GM20000 (cell line): ENCODE measurements around the gene RIPK4.

ENCODE experiments used
- DNase-seq: peaks from one replicate; pipeline ENCODE4 v3.0.0; 2012; ENCODE audit warnings: low spot score
- TF ChIP-seq, protein P1 (sequence below): IDR thresholded peaks from 2 replicates; pipeline ENCODE4 v1.5.1; 2012; ENCODE audit warnings: mild to moderate bottlenecking, control low read depth; ENCODE audit errors: extremely low read depth, missing control alignments

The RIPK4 gene

DNA sequence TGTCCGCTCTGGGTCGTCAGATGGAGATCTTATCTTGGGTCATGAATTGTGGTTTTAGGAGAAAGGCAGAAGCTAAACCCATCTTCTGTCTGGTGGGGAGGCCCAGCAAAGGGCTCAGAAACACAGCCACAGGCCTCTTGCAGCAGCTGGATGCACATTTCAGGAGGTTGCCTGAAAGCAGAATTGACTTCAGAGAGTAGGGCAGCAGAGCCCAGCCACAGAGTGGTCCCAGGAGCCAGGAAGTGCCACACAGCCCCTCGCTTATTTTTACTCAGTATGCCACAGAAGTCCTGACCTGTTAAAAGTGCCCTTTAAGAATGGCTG lies 8.3 kb upstream of the RIPK4 start:
- no peak for DNase-seq
- TF ChIP-seq, protein P1, sequence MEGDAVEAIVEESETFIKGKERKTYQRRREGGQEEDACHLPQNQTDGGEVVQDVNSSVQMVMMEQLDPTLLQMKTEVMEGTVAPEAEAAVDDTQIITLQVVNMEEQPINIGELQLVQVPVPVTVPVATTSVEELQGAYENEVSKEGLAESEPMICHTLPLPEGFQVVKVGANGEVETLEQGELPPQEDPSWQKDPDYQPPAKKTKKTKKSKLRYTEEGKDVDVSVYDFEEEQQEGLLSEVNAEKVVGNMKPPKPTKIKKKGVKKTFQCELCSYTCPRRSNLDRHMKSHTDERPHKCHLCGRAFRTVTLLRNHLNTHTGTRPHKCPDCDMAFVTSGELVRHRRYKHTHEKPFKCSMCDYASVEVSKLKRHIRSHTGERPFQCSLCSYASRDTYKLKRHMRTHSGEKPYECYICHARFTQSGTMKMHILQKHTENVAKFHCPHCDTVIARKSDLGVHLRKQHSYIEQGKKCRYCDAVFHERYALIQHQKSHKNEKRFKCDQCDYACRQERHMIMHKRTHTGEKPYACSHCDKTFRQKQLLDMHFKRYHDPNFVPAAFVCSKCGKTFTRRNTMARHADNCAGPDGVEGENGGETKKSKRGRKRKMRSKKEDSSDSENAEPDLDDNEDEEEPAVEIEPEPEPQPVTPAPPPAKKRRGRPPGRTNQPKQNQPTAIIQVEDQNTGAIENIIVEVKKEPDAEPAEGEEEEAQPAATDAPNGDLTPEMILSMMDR: no peak

DNA sequence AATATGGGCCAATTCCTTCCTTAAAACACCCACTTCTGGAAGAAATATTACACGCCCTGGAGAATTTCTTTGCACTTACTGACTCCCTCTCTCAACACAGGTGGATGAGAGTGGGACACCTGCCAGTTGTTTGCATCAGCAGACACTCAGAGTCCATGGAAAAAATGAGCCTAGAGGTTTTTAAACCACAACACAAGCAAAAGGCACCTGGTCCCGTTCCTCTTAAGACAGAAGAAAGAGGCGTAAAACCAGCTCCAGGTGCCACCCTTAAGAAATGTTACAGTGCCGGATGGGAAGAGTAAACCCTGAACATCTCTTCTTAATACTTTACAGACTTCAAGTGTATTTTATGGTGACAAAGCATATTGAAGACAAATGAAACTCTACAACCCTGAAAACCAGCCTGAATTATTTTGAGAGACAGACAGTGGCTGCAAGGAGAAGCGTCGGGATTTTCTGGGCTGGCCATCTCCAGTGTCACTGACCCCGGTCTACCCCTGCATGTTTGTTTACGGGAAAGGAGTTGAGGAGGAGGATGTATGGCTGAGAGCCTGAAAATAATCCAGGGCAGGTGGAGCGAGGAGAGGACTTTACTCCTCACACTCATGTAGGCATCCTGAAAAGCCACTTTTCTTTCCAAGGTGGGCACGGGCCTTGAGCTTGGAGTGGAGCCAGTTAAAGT lies 7.8 kb upstream of the RIPK4 start:
- TF ChIP-seq, protein P1: no peak
- DNase-seq: no peak

DNA sequence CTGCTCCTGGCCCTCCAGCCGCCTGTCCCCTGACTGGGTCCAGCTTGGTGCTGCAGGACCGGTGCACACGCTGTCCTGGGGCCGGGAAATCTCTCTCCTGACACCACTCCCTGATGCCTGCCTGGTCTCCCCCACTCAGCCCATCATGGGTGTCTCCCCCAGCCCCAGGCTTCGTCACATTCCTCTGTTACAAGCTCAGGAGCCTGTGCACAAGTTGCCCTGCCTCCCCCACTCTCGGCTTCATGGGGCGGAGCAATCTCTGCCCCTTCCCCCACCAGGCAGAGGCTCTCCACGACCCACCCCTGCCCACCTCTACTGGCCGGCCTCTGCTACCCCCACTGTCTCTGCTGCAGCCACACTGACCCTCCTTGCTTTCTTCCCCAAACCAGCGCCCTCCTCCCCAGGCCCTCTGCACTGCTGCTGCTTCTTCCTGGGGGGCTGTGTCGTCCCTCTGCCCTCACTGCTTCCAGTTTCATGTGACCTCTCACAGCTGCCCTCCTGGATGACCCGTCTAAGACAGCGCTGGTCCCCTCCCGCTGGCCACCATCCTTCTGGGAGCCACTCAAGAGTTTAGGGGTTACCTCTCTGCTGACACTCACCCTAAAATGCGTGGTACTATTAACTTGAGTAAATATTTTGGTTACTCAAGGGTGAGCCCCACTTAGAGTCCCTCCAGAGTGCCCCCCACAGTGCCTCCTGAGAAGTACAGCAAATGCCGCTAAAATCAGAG lies 5.7 kb upstream of the RIPK4 start:
- TF ChIP-seq, protein P1: no peak
- DNase-seq: no peak

DNA sequence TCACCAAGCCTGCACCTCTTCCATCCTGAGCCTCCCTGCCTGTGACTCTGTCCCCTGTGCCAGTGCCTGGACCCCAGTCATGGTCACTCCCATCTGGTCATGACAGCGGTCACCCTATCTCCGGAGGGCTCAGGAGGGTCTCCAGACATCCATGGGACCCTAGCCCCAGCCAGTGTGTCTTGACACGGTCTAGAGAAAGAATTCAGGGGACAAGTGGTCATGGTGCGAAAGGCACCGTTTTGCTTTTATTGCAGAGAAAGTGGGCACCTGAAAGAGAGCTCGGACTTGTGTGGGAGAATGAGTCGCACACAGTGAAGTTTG lies 4.7 kb upstream of the RIPK4 start:
- no peak for DNase-seq
- TF ChIP-seq, protein P1: no peak

GRCh38 chr21:41770901-41771624 lies 4.2 kb upstream of the RIPK4 start:
- DNase-seq: no peak
- TF ChIP-seq, protein P1: no peak

DNA sequence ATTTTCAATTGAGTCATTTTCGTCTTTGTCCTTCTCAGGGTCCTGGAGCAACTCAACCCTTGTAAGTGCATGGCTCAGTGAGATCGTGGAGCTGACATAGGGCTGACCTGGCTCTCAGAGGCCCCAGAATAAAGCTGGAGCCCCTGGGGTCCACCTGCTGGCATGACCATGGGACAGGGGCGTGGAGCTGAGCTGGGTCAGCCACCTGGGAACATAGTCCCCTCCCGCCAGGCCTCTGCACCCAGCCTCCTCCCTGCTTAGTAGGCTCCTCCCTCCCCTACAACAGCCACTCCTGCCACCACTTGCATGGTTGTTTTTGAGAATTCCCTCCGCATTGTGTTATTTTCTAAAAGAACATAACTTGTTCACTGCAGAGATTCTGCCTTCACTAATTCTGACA lies 3.1 kb upstream of the RIPK4 start:
- DNase-seq: no peak
- TF ChIP-seq, protein P1: no peak

DNA sequence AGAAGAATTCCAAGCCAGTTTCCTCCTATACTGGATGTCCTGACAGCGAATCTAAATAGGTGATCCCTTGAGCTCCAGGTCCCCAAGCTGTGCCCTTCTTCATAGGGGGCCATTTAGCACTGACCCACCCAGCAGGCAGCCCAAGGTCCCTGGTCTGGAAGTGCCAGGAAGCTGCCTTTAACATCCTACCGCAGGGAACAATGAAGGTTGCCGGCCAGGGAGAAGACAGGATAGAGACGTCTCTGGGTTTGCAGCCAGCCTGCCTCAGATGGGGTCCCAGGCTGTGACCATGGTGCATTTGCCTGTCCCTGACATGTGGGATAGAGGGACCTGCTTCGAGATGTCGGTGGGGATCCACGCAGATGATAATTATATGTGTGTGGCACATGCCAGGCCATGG lies 2.7 kb upstream of the RIPK4 start:
- no peak for DNase-seq
- TF ChIP-seq, protein P1: no peak
